Breast epithelium (tissue), 4 donors: ENCODE measurements around the gene THAP6. TPM values are rescaled to one million over a fixed set of nuclear protein-coding genes. Genes with fewer than 3 reads are reported as not detected.

Experiments
- DNase-seq, 2 donors: peaks; one replicate each; pipeline ENCODE4 v3.0.0-alpha.2; 2019; ENCODE audit warnings: low spot score in 2 of 2
- H3K27ac ChIP-seq, 2 donors: fragments of 200-600 bp; sonication (generic) in 1 of 2; one replicate each; pipeline ENCODE4 v1.5.1; 2016 to 2019; ENCODE audit warnings: mild to moderate bottlenecking in 1 of 2
- H3K27me3 ChIP-seq, 2 donors: fragments of 200-600 bp; sonication (generic) in 1 of 2; one replicate each; pipeline versions ENCODE4 v1.5.1 to v1.6.0; 2017 to 2019; ENCODE audit warnings: control low read depth in 1 of 2, mild to moderate bottlenecking in 1 of 2
- H3K36me3 ChIP-seq: fragments of 200-600 bp; one replicate; pipeline ENCODE4 v1.5.1; 2019
- H3K4me1 ChIP-seq, 2 donors: fragments of 200-600 bp; sonication (generic); one replicate each; pipeline ENCODE4 v1.5.1; 2016 to 2019; ENCODE audit warnings: control low read depth in 1 of 2
- H3K4me3 ChIP-seq, 3 donors: fragments of 200-600 bp; sonication (generic); 1 replicate in 2 of 3; 2 replicates in 1 of 3; pipeline ENCODE4 v1.5.1; 2016 to 2019; ENCODE audit warnings: mild to moderate bottlenecking in 3 of 3, moderate library complexity in 2 of 3
- H3K9me3 ChIP-seq, 2 donors: fragments of 200-600 bp; sonication (generic) in 1 of 2; one replicate each; pipeline ENCODE4 v1.5.1; 2016 to 2019; ENCODE audit warnings: control low read depth in 1 of 2
- POLR2A ChIP-seq: fragments of 450-650 bp; IDR thresholded peaks from one replicate; pipeline ENCODE4 v1.6.1; 2016; ENCODE audit warnings: antibody characterized with exemption, mild to moderate bottlenecking, moderate library complexity
- POLR2AphosphoS5 ChIP-seq, 3 donors: sonication (generic); formaldehyde crosslinking; IDR thresholded peaks; one replicate each; pipeline ENCODE4 v1.6.1; 2017; ENCODE audit warnings: antibody characterized with exemption in 3 of 3
- intact Hi-C: fragments of 100-400 bp; cut with DNase I; formaldehyde crosslinking; loops from one replicate; pipeline ENCODE4 v1.15.1; 2023; ENCODE audit warnings: low total_unique reads
- total RNA-seq, 3 donors: library from RNA; depleted of rRNA; stranded (reverse); fragments of >200 nt; gene quantifications; one replicate each; pipeline ENCODE4 v1.1.0, GENCODE V29; 2016
- TF ChIP-seq, protein P1 (sequence below), 3 donors: fragments of 450-650 bp; IDR thresholded peaks; one replicate each; pipeline ENCODE4 v1.5.1; 2016 to 2017; ENCODE audit warnings: antibody characterized with exemption in 3 of 3, mild to moderate bottlenecking in 3 of 3, moderate library complexity in 3 of 3

The THAP6 gene
- total RNA-seq, 3 donors from 2014 or later = 22.2 to 25.9 (median 25.9) TPM

DNA sequence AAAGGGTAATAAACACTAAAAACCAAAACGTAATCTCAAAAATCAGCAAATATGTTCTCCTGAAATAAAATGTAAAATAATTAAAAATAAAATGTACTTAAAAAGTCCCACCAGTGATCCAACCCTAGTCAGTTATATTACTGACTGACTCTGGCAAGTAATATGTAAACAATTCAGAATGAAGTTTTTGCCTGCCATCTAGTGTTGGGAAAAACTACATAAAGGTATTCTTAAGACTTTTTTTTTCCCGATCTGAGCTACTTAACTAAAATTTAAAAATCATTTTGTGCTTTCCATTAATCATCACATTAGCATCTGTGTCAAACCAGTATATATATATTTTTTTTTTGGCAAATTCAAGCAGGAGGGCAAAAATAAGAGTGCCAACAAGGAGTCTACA, 24.1 kb upstream of the THAP6 start:
- intact Hi-C loops = no loop called here
- H3K4me3 ChIP-seq = no peak overlapping the region
- H3K36me3 ChIP-seq = no peaks in the 10 kb centered on the region
- no peak overlapping the region for H3K27ac ChIP-seq
- no peaks in the 10 kb centered on the region for H3K27me3 ChIP-seq
- TF ChIP-seq POLR2A (no peak), POLR2AphosphoS5 (IDR thresholded peaks at IDR 0.05) (no peak)
- TF ChIP-seq, protein P1, sequence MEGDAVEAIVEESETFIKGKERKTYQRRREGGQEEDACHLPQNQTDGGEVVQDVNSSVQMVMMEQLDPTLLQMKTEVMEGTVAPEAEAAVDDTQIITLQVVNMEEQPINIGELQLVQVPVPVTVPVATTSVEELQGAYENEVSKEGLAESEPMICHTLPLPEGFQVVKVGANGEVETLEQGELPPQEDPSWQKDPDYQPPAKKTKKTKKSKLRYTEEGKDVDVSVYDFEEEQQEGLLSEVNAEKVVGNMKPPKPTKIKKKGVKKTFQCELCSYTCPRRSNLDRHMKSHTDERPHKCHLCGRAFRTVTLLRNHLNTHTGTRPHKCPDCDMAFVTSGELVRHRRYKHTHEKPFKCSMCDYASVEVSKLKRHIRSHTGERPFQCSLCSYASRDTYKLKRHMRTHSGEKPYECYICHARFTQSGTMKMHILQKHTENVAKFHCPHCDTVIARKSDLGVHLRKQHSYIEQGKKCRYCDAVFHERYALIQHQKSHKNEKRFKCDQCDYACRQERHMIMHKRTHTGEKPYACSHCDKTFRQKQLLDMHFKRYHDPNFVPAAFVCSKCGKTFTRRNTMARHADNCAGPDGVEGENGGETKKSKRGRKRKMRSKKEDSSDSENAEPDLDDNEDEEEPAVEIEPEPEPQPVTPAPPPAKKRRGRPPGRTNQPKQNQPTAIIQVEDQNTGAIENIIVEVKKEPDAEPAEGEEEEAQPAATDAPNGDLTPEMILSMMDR (IDR thresholded peaks at IDR 0.05) = peak in 1 of 3 donors; percentile 10
- no peak for DNase-seq
- no peaks in the 10 kb centered on the region for H3K4me1 ChIP-seq
- H3K9me3 ChIP-seq = no peaks in the 10 kb centered on the region

DNA sequence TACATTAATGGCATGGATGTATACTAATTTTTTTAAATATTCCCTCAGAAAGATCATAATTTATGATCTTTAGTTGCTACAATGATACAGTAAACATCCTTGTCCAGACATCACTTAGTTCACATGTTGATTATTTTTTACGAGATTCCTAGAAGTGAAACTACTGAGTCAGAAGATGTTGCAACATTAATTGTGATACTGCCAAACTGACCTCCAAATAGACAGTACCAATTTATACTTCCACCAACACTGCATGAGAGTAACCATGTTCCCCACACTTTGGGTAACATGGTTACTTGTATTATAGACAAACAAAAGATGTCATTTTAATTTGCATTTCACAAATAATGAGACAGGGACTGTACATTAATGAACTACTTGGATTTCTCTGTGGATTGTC, 19.7 kb upstream of the THAP6 start:
- no peaks in the 10 kb centered on the region for H3K4me1 ChIP-seq
- intact Hi-C loops = no loop called here
- H3K9me3 ChIP-seq = no peaks in the 10 kb centered on the region
- H3K27ac ChIP-seq = no peak overlapping the region
- DNase-seq = no peak
- H3K4me3 ChIP-seq = no peak overlapping the region
- no peaks in the 10 kb centered on the region for H3K27me3 ChIP-seq
- no peaks in the 10 kb centered on the region for H3K36me3 ChIP-seq
- TF ChIP-seq, protein P1 (IDR thresholded peaks at IDR 0.05) = no peak
- no peak for TF ChIP-seq POLR2AphosphoS5 (IDR thresholded peaks at IDR 0.05)
- no peak for TF ChIP-seq POLR2A

DNA sequence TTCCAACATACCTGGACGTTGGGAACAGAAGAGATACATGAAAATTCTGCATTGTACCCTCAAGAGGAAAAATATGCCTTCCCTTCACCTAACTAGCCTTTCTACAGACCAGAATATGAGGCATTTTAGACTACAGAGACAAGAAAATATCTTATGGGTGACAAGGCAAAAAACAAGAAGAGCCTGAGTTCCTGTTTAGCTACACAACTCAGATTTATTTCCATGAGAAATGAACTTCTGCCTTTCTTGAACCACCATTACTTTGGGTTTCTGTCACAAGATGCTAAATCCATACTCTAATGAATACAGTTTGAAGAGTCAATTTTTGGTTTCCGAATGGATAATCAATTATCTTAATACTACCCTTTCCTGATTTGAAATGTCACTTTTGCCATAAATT, 18.8 kb upstream of the THAP6 start:
- Histone ChIP-seq H3K4me3 (no peak overlapping the region), H3K36me3 (no peaks in the 10 kb centered on the region), H3K27me3 (no peaks in the 10 kb centered on the region), H3K4me1 (no peaks in the 10 kb centered on the region), H3K9me3 (no peaks in the 10 kb centered on the region), H3K27ac (no peak overlapping the region)
- intact Hi-C loops = no loop called here
- TF ChIP-seq POLR2A = no peak
- no peak for TF ChIP-seq POLR2AphosphoS5 (IDR thresholded peaks at IDR 0.05)
- TF ChIP-seq, protein P1 (IDR thresholded peaks at IDR 0.05) = no peak
- no peak for DNase-seq

DNA sequence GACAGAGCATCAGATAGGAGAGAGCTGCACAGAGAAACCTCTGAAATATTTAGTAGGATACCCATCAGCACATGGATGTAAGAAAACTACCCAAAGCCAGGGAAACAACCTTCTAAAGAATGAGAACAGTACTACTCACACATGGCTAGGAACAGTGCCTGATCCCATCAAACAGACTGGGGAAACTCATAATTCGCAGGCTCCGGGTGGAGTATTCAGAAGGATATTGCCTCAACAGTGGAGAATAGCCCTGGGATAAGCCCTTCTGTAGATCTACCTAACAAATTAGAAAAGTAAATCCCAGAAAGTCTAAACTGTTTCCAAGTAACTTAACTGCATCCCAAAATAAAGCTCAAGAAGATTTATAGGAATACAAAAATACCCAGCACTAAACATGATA, 17.9 kb upstream of the THAP6 start:
- no peaks in the 10 kb centered on the region for H3K4me1 ChIP-seq
- no peak for DNase-seq
- intact Hi-C loops = no loop called here
- no peaks in the 10 kb centered on the region for H3K9me3 ChIP-seq
- H3K36me3 ChIP-seq = no peaks in the 10 kb centered on the region
- TF ChIP-seq, protein P1 (IDR thresholded peaks at IDR 0.05) = no peak
- no peak for TF ChIP-seq POLR2AphosphoS5 (IDR thresholded peaks at IDR 0.05)
- no peak for TF ChIP-seq POLR2A
- H3K27ac ChIP-seq = no peak overlapping the region
- H3K27me3 ChIP-seq = no peaks in the 10 kb centered on the region
- H3K4me3 ChIP-seq = no peak overlapping the region

DNA sequence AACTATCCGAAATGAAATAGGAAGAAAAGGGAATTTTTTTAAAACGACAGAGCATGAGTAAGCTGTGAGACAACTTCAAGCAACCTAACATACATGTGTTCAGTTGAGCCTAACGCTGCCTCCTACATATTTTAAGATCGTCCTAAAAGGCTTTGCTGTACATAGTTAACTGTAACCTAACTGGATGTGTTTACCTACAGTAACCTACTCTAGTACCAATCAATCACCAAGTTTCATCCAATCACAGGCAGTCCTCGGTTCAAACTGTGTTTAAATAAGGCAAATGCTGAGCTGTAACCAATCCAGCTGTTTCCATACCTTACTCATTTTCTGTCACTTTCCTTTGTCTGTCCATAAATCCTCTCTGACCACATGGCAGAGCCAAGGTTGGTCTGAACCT, 17.1 kb upstream of the THAP6 start:
- DNase-seq = no peak
- Histone ChIP-seq H3K27ac (no peak overlapping the region), H3K27me3 (no peaks in the 10 kb centered on the region), H3K4me1 (no peaks in the 10 kb centered on the region), H3K9me3 (no peaks in the 10 kb centered on the region), H3K36me3 (no peaks in the 10 kb centered on the region), H3K4me3 (no peak overlapping the region)
- intact Hi-C loops = no loop called here
- TF ChIP-seq POLR2AphosphoS5 (IDR thresholded peaks at IDR 0.05) = no peak
- no peak for TF ChIP-seq POLR2A
- TF ChIP-seq, protein P1 (IDR thresholded peaks at IDR 0.05) = no peak
